HepG2 (cell line): ENCODE data around the gene PAQR7. TPM values are rescaled to one million over a fixed set of nuclear protein-coding genes. Genes with fewer than 3 reads are reported as not detected.

Experiments used
- ARNTL ChIP-seq: sonication (generic); formaldehyde crosslinking; IDR thresholded peaks from 2 replicates; pipeline ENCODE4 v1.4.0; 2020; ENCODE audit warnings: mild to moderate bottlenecking, missing genetic modification reagents
- ASH2L ChIP-seq: fragments of 300-600, 200-600 bp; sonication (generic); IDR thresholded peaks from 2 replicates; pipeline ENCODE4 v1.7.0; 2017; ENCODE audit warnings: low read depth, mild to moderate bottlenecking, moderate library complexity, mixed read lengths, low read length; ENCODE audit not compliant: insufficient read length
- ELF3 ChIP-seq: IDR thresholded peaks from 2 replicates; pipeline ENCODE4 v1.6.1; 2016; ENCODE audit warnings: missing genetic modification reagents, missing compliant biosample characterization
- GATA4 ChIP-seq: sonication (generic); IDR thresholded peaks from 2 replicates; pipeline ENCODE4 v1.6.1; 2016; ENCODE audit warnings: antibody characterized with exemption, low read depth, borderline replicate concordance
- KLF13 ChIP-seq: sonication (generic); formaldehyde crosslinking; IDR thresholded peaks from 2 replicates; pipeline ENCODE4 v1.4.0; 2020; ENCODE audit warnings: mild to moderate bottlenecking, missing genetic modification reagents
- KLF9 ChIP-seq: IDR thresholded peaks from 2 replicates; pipeline ENCODE4 v1.6.1; 2016; ENCODE audit warnings: low read depth
- MAZ ChIP-seq, 2 experiments: sonication (generic) in 1 of 2; formaldehyde crosslinking in 1 of 2; IDR thresholded peaks; 2 replicates each; pipeline versions ENCODE4 v1.5.0 to v1.6.1; 2012 to 2020; ENCODE audit warnings: low read depth in 2 of 2, mild to moderate bottlenecking in 2 of 2, borderline replicate concordance in 1 of 2, improper control_type of control experiment in 1 of 2, low read length in 1 of 2, missing genetic modification reagents in 1 of 2, moderate library complexity in 1 of 2
- POLR2AphosphoS2 ChIP-seq: IDR thresholded peaks from 2 replicates; pipeline ENCODE4 v1.6.1; 2011; ENCODE audit warnings: low read depth, low read length, improper control_type of control experiment
- POLR2AphosphoS5 ChIP-seq: IDR thresholded peaks from 2 replicates; pipeline ENCODE4 v1.6.1; 2012; ENCODE audit warnings: low read depth, low read length
- POLR2G ChIP-seq: fragments of 200-400 bp; formaldehyde crosslinking; IDR thresholded peaks from 2 replicates; pipeline ENCODE4 v1.6.1; 2018; ENCODE audit warnings: mild to moderate bottlenecking, low read depth, low read length, moderate library complexity
- SAFB2 ChIP-seq: sonication (generic); formaldehyde crosslinking; IDR thresholded peaks from 2 replicates; pipeline ENCODE4 v1.5.1; 2020; ENCODE audit warnings: missing genetic modification reagents, low read depth, mild to moderate bottlenecking, borderline replicate concordance
- SMAD1 ChIP-seq: sonication (generic); formaldehyde crosslinking; IDR thresholded peaks from 2 replicates; pipeline ENCODE4 v1.4.0; 2020; ENCODE audit warnings: missing genetic modification reagents, low read depth, mild to moderate bottlenecking, borderline replicate concordance
- SMYD3 ChIP-seq: sonication (generic); formaldehyde crosslinking; IDR thresholded peaks from 2 replicates; pipeline ENCODE4 v1.8.1; 2023; ENCODE audit warnings: mild to moderate bottlenecking, missing genetic modification reagents
- SRY ChIP-seq: sonication (generic); formaldehyde crosslinking; IDR thresholded peaks from 2 replicates; pipeline ENCODE4 v1.8.0; 2022; ENCODE audit warnings: mild to moderate bottlenecking, missing genetic modification reagents
- ZFP1 ChIP-seq: IDR thresholded peaks from 2 replicates; pipeline ENCODE4 v1.6.1; 2016
- ZNF10 ChIP-seq: sonication (generic); formaldehyde crosslinking; IDR thresholded peaks from 2 replicates; pipeline ENCODE4 v1.4.0; 2020; ENCODE audit warnings: mild to moderate bottlenecking, low read depth, missing genetic modification reagents, borderline replicate concordance
- ZNF224 ChIP-seq: sonication (generic); formaldehyde crosslinking; IDR thresholded peaks from 2 replicates; pipeline ENCODE4 v1.5.0; 2020; ENCODE audit warnings: mild to moderate bottlenecking, missing genetic modification reagents
- ZNF546 ChIP-seq: sonication (generic); formaldehyde crosslinking; conservative IDR thresholded peaks from 2 replicates; pipeline ENCODE4 v1.8.1; 2023; ENCODE audit warnings: mild to moderate bottlenecking, missing genetic modification reagents
- polyA plus RNA-seq, 8 experiments: library from polyadenylated mRNA; depleted of rRNA in 3 of 8; stranded (reverse) in 7 of 8; unstranded in 1 of 8; fragments of >200 nt; fragmentation: Illumina TruSeq in 4 of 8; extraction: Trizol in 4 of 8; gene quantifications; 2 replicates each; pipeline versions ENCODE4 v1.2.1 to v1.2.3, GENCODE V29; 2011 to 2016; ENCODE audit warnings: low read depth in 4 of 8, missing spikeins in 1 of 8, mixed read lengths in 1 of 8; ENCODE audit not compliant: insufficient read depth in 1 of 8
- total RNA-seq, 5 experiments: library from RNA; depleted of rRNA; stranded (reverse); fragments of >200 nt; fragmentation: Illumina TruSeq; extraction: Trizol; gene quantifications; 2 replicates each; pipeline ENCODE4 v1.2.3, GENCODE V29; 2016; ENCODE audit warnings: low read depth in 1 of 5
- TF ChIP-seq, protein P1 (sequence below): sonication (generic); formaldehyde crosslinking; IDR thresholded peaks from 2 replicates; pipeline ENCODE4 v1.5.0; 2020; ENCODE audit warnings: missing genetic modification reagents
- TF ChIP-seq, protein P2 (sequence below): sonication (generic); formaldehyde crosslinking; IDR thresholded peaks from 2 replicates; pipeline ENCODE4 v1.4.0; 2020; ENCODE audit warnings: missing genetic modification reagents
- TF ChIP-seq, protein P3 (sequence below): IDR thresholded peaks from 2 replicates; pipeline ENCODE4 v1.6.1; 2016; ENCODE audit warnings: missing biosample characterization, missing genetic modification reagents, low read depth

The PAQR7 gene
- total and polyA plus RNA-seq, 2 of the 13 experiments (the other 11 are each of a cell fraction or from before 2014, with no cell fraction given) = 13.2 to 16.6 TPM

DNA sequence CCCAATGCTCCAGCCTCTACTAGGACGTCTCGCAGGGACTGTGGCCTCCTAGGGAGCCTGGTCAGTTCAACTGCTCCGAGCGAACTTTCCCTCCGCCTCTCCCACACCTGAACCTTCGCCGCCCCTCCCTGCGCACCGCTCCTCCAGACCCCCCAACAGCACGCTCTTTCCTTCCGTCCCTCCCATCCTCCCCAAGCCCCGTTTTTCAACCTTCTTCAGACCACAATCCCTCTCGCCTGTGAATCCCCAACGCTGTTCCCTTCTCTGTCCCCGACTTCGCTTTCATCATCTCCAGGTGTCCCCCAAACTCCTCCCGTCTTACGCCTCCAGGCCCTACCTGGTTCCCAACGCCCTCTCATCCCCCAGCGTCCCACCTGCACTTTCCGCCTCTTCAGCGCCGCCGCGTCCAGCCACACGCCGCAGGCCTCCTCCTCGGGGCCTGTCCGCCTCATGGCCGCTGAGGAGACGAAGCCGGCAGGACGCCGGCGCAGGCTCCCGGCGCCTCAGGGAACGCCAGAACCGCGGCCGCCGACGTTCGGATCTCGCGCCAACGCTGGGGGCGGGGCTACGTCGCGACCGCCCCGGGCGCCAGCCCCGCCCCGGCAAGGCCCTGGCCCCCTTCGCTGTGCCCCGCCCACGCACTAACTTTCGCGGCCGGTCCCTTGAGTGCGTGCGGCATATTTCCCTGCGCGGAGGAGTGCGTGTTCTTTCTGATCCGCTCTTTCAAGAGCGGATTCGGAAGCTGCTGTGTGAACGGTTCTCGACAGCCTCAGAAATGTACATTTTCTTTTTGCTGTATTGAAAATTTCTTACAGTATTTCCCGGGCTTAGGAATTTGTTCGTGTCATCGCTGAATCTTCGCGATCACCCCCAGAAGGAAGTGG lies 16.4 kb downstream of the PAQR7 start, which contains the start of gene AUNIP (continued):
- peak; percentile 97 for TF ChIP-seq POLR2AphosphoS5
- TF ChIP-seq, protein P1, sequence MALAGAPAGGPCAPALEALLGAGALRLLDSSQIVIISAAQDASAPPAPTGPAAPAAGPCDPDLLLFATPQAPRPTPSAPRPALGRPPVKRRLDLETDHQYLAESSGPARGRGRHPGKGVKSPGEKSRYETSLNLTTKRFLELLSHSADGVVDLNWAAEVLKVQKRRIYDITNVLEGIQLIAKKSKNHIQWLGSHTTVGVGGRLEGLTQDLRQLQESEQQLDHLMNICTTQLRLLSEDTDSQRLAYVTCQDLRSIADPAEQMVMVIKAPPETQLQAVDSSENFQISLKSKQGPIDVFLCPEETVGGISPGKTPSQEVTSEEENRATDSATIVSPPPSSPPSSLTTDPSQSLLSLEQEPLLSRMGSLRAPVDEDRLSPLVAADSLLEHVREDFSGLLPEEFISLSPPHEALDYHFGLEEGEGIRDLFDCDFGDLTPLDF (CRISPR knock-in tag) = peak; percentile 85
- 0 out of 2 replicates have a peak, but pooled peaks have one; percentile 53 for TF ChIP-seq ARNTL
- TF ChIP-seq ZNF224 (CRISPR knock-in tag) = no peak
- TF ChIP-seq ZNF546 = no peak
- no peak for TF ChIP-seq KLF13
- peak; percentile 90 for TF ChIP-seq ASH2L
- peak; percentile 56; the same call in 1 of the 2 replicates for TF ChIP-seq ZFP1
- 0 out of 2 replicates have a peak, but pooled peaks have one; percentile 48 for TF ChIP-seq SAFB2 (CRISPR knock-in tag)
- TF ChIP-seq, protein P2, sequence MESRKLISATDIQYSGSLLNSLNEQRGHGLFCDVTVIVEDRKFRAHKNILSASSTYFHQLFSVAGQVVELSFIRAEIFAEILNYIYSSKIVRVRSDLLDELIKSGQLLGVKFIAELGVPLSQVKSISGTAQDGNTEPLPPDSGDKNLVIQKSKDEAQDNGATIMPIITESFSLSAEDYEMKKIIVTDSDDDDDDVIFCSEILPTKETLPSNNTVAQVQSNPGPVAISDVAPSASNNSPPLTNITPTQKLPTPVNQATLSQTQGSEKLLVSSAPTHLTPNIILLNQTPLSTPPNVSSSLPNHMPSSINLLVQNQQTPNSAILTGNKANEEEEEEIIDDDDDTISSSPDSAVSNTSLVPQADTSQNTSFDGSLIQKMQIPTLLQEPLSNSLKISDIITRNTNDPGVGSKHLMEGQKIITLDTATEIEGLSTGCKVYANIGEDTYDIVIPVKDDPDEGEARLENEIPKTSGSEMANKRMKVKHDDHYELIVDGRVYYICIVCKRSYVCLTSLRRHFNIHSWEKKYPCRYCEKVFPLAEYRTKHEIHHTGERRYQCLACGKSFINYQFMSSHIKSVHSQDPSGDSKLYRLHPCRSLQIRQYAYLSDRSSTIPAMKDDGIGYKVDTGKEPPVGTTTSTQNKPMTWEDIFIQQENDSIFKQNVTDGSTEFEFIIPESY (CRISPR knock-in tag) = 0 out of 2 replicates have a peak, but pooled peaks have one; percentile 42
- TF ChIP-seq, protein P3, sequence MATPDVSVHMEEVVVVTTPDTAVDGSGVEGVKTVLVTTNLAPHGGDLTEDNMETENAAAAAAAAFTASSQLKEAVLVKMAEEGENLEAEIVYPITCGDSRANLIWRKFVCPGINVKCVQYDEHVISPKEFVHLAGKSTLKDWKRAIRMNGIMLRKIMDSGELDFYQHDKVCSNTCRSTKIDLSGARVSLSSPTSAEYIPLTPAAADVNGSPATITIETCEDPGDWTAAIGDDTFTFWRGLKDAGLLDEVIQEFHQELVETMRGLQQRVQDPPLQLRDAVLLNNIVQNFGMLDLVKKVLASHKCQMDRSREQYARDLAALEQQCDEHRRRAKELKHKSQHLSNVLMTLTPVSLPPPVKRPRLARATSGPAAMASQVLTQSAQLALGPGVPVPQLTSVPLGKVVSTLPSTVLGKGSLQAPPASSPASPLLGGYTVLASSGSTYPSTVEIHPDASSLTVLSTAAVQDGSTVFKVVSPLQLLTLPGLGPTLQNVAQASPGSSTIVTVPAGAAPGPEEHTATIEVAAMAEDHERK (CRISPR knock-in tag) = peak; percentile 75; the same call in 1 of the 2 replicates
- TF ChIP-seq KLF9 (CRISPR knock-in tag) = peak; percentile 72
- TF ChIP-seq POLR2G = peak; percentile 93
- TF ChIP-seq MAZ (IDR thresholded peaks at IDR 0.05; ENCODE audit: borderline replicate concordance, low read depth, low read length) = peak; percentile 85; the same call in 1 of the 2 replicates
- TF ChIP-seq MAZ (CRISPR knock-in tag; IDR thresholded peaks at IDR 0.05; ENCODE audit: low read depth) = peak; percentile 44
- no peak for TF ChIP-seq SMAD1 (CRISPR knock-in tag)
- peak; percentile 77; the same call in 1 of the 2 replicates for TF ChIP-seq SMYD3 (CRISPR knock-in tag)
- peak; percentile 83 for TF ChIP-seq ELF3
- no peak for TF ChIP-seq ZNF10 (CRISPR knock-in tag)
- peak; percentile 50; the same call in 1 of the 2 replicates for TF ChIP-seq SRY
- TF ChIP-seq GATA4 = 0 out of 2 replicates have a peak, but pooled peaks have one; percentile 26
- no peak for TF ChIP-seq POLR2AphosphoS2
